ENCODE results near the gene ABTB1. TPM values are rescaled to one million over a fixed set of nuclear protein-coding genes. Genes with fewer than 3 reads are reported as not detected.

The ABTB1 gene
- total and polyA plus RNA-seq, 2 experiments from 2014 or later = 3.7 to 5.7 TPM

- Histone ChIP-seq H2AFZ (no peak overlapping the region), H3K27ac (ENCODE audit: low read depth) (no peak overlapping the region), H4K20me1 (replicated peaks; ENCODE audit: insufficient read depth) (no peaks in the 10 kb centered on the region), H3K9me2 (ENCODE audit: insufficient read depth) (no peaks in the 10 kb centered on the region), H3K27me3 (ENCODE audit: insufficient read depth) (no peaks in the 10 kb centered on the region), H3K36me3 (ENCODE audit: insufficient read depth) (no peaks in the 10 kb centered on the region), H3K4me2 (no peak overlapping the region), H3K4me3 (no peak overlapping the region), H3F3A (replicated peaks; ENCODE audit: low read depth) (no peaks in the 10 kb centered on the region), H3K4me1 (ENCODE audit: insufficient read depth) (no peaks in the 10 kb centered on the region), H3K79me2 (replicated peaks; ENCODE audit: insufficient read depth) (no peaks in the 10 kb centered on the region)
- Mint-ChIP-seq H3K27me3 (ENCODE audit: insufficient read depth, low read depth, poor library complexity) (peaks cover 18% of the 10 kb centered on the region), H3K4me3 (no peak overlapping the region), H3K36me3 (ENCODE audit: low read depth) (no peaks in the 10 kb centered on the region), H3K27ac (no peak overlapping the region), H3K4me1 (peaks cover 9% of the 10 kb centered on the region; the same call in 2 of the 3 replicates), H3K9me3 (peaks cover 10% of the 10 kb centered on the region; the same call in 2 of the 3 replicates)
- ATAC-seq (no peak), DNase-seq (ENCODE audit: low spot score) (no peak)
- no peak for TF ChIP-seq REST (IDR thresholded peaks at IDR 0.05; ENCODE audit: unreplicated experiment)
- TF ChIP-seq CTCF (conservative IDR thresholded peaks at IDR 0.05; ENCODE audit: low read depth in 2 of 2) = no peak
- TF ChIP-seq POLR2AphosphoS5 (IDR thresholded peaks at IDR 0.05; ENCODE audit: low read depth) = no peak
- no peak for TF ChIP-seq ETS1 (IDR thresholded peaks at IDR 0.05)
- TF ChIP-seq EZH2 (IDR thresholded peaks at IDR 0.05; ENCODE audit: low read depth, unreplicated experiment) = no peak
- TF ChIP-seq STAT1 (IDR thresholded peaks at IDR 0.05; ENCODE audit: unreplicated experiment) = no peak
- no peak for TF ChIP-seq ZNF331 (CRISPR knock-in tag; IDR thresholded peaks at IDR 0.05; ENCODE audit: low read depth)
- no peak for TF ChIP-seq CREB1 (CRISPR knock-in tag; IDR thresholded peaks at IDR 0.05; ENCODE audit: low read depth)
- no peak for TF ChIP-seq ZNF462 (CRISPR knock-in tag; IDR thresholded peaks at IDR 0.05)
- no peak for TF ChIP-seq ZNF114 (CRISPR knock-in tag; IDR thresholded peaks at IDR 0.05)
- TF ChIP-seq EZH2phosphoT487 (IDR thresholded peaks at IDR 0.05; ENCODE audit: unreplicated experiment) = no peak
These were observed 26.9 kb downstream of the ABTB1 start for GRCh38 chr3:127699416-127700300.
